Tibial nerve (tissue), 4 donors: Measurements from ENCODE around the gene SEPTIN12.

Source experiments
- EP300 ChIP-seq, 2 donors: sonication (generic); formaldehyde crosslinking; IDR thresholded peaks; one replicate each; pipeline ENCODE4 v1.6.1; 2017; ENCODE audit warnings: antibody characterized with exemption in 2 of 2, mild to moderate bottlenecking in 1 of 2
- POLR2A ChIP-seq, 2 donors: fragments of 450-650 bp; IDR thresholded peaks; one replicate each; pipeline ENCODE4 v1.6.1; 2017; ENCODE audit warnings: antibody characterized with exemption in 2 of 2, mild to moderate bottlenecking in 2 of 2, moderate library complexity in 2 of 2
- TF ChIP-seq, protein P1 (sequence below), 5 experiments: fragments of 200-600 bp in 3 of 5; fragments of 450-650 bp in 2 of 5; sonication (generic) in 3 of 5; IDR thresholded peaks; one replicate each; pipeline ENCODE4 v1.5.1; 2016 to 2019; ENCODE audit warnings: antibody characterized with exemption in 5 of 5, mild to moderate bottlenecking in 3 of 5, moderate library complexity in 2 of 5

- no peak for TF ChIP-seq POLR2A (IDR thresholded peaks at IDR 0.05)
- TF ChIP-seq, protein P1, sequence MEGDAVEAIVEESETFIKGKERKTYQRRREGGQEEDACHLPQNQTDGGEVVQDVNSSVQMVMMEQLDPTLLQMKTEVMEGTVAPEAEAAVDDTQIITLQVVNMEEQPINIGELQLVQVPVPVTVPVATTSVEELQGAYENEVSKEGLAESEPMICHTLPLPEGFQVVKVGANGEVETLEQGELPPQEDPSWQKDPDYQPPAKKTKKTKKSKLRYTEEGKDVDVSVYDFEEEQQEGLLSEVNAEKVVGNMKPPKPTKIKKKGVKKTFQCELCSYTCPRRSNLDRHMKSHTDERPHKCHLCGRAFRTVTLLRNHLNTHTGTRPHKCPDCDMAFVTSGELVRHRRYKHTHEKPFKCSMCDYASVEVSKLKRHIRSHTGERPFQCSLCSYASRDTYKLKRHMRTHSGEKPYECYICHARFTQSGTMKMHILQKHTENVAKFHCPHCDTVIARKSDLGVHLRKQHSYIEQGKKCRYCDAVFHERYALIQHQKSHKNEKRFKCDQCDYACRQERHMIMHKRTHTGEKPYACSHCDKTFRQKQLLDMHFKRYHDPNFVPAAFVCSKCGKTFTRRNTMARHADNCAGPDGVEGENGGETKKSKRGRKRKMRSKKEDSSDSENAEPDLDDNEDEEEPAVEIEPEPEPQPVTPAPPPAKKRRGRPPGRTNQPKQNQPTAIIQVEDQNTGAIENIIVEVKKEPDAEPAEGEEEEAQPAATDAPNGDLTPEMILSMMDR (IDR thresholded peaks at IDR 0.05) = no peak
- TF ChIP-seq EP300 (IDR thresholded peaks at IDR 0.05) = no peak
Observed at GRCh38 chr16:4733211-4733742, 54.9 kb downstream of the SEPTIN12 start.
